ENCODE data around the gene TEX35.

TEX35 gene

GRCh38 chr1:178486100-178487069, 26.5 kb upstream of the TEX35 start:
- no peak for DNase-seq (ENCODE audit: low read depth)
- TF ChIP-seq, protein P1, sequence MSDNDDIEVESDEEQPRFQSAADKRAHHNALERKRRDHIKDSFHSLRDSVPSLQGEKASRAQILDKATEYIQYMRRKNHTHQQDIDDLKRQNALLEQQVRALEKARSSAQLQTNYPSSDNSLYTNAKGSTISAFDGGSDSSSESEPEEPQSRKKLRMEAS (IDR thresholded peaks at IDR 0.05; ENCODE audit: low read depth, low read length) = no peak
- H3K4me3 ChIP-seq (ENCODE audit: low read depth, low read length) = no peak overlapping the region

GRCh38 chr1:178487070-178487615, 25.8 kb upstream of the TEX35 start:
- no peak for DNase-seq (ENCODE audit: low read depth)
- no peak overlapping the region for H3K4me3 ChIP-seq (ENCODE audit: low read depth, low read length)
- TF ChIP-seq CTCF (IDR thresholded peaks at IDR 0.05; ENCODE audit: low read depth, low read length) (no peak), POLR2A (IDR thresholded peaks at IDR 0.05; ENCODE audit: extremely low read depth, insufficient read length) (no peak), MYC (IDR thresholded peaks at IDR 0.05; ENCODE audit: low read depth, low read length) (no peak)
- TF ChIP-seq, protein P1 (IDR thresholded peaks at IDR 0.05; ENCODE audit: low read depth, low read length) = no peak

- TF ChIP-seq CTCF (IDR thresholded peaks at IDR 0.05; ENCODE audit: low read depth, low read length) = no peak
- TF ChIP-seq POLR2A (IDR thresholded peaks at IDR 0.05; ENCODE audit: extremely low read depth, insufficient read length) = no peak
- TF ChIP-seq, protein P1 (IDR thresholded peaks at IDR 0.05; ENCODE audit: low read depth, low read length) = no peak
- no peak for TF ChIP-seq MYC (IDR thresholded peaks at IDR 0.05; ENCODE audit: low read depth, low read length)
Observed at GRCh38 chr1:178488393-178488792, 24.5 kb upstream of the TEX35 start.

DNA sequence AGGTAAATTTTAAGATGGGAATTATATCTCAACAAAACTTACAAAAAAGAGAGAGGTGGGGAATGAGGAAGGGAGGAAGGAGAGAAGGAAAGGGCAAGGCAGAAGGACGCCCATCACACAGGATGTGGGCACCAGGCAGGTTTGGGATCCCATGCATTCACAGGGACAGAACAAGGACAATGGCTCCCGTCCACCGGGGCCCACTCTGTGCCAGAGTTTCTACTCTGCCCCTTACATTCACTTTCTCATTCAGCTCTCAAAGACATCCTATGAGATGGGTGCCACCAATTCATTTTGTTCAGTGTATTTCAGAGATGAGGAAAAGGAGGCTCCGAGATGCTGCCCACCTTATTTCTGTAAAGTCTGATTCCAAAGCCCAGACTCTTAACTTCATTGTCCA, 23.5 kb upstream of the TEX35 start:
- no peak for DNase-seq (ENCODE audit: low read depth)
- TF ChIP-seq CTCF (IDR thresholded peaks at IDR 0.05; ENCODE audit: low read depth, low read length) = no peak
- TF ChIP-seq, protein P1 (IDR thresholded peaks at IDR 0.05; ENCODE audit: low read depth, low read length) = no peak

More at GRCh38 chr1:178488393-178488792, 24.5 kb upstream of the TEX35 start:
- no peak for DNase-seq (ENCODE audit: low read depth)
- no peak overlapping the region for H3K4me3 ChIP-seq (ENCODE audit: low read depth, low read length)

DNA sequence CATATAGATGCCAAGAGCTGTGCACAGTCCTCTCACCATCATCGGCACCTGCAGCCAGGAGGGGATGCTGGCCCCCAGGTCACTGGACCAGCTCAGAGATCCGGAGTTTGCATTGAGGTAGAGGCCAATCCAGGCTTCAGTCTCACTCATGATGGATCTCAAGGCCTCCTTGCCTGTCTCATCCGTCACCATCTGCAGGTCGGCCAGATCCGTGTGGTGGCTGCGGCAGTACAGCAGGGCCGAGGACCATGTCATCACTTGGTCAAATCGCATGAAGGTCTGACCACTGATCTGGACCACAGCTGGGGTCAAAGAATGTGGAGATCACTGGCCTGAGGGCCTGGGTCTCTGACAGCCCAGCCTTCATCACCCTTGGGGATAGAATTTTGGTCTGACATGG, 22.8 kb upstream of the TEX35 start:
- no peak for TF ChIP-seq POLR2A (IDR thresholded peaks at IDR 0.05; ENCODE audit: extremely low read depth, insufficient read length)
- H3K4me3 ChIP-seq (ENCODE audit: low read depth, low read length) = no peak overlapping the region
- DNase-seq (ENCODE audit: low read depth) = no peak

More for the DNA sequence above, 23.5 kb upstream of the TEX35 start:
- no peak overlapping the region for H3K4me3 ChIP-seq (ENCODE audit: low read depth, low read length)

DNA sequence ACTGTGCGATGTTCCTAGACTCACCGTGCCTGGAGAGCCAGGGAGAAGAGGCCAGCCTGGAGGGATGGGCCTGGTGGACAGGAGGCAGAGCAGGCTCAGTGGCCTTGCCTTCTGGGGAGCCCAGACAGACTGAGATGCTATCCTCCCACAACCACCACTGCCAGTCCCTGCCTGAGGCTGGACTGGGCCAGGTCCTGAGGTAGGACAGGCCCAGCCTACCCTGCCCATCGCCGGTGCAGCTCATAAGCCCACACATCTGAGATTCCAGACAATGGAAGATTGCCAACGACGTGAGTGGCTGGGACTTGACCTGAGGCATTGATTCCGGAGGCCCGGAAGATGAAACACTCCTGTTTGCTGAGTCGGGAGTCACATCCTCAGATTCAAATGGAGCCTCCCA, 21.9 kb upstream of the TEX35 start:
- H3K4me3 ChIP-seq (ENCODE audit: low read depth, low read length) = no peak overlapping the region
- TF ChIP-seq MYC (IDR thresholded peaks at IDR 0.05; ENCODE audit: low read depth, low read length) (no peak), CTCF (IDR thresholded peaks at IDR 0.05; ENCODE audit: low read depth, low read length) (no peak), POLR2A (IDR thresholded peaks at IDR 0.05; ENCODE audit: extremely low read depth, insufficient read length) (no peak)
- TF ChIP-seq, protein P1 (IDR thresholded peaks at IDR 0.05; ENCODE audit: low read depth, low read length) = no peak
- DNase-seq (ENCODE audit: low read depth) = no peak
